GM18861 (cell line): ENCODE results near the gene OTUB1.

Experiments used
- ATAC-seq: cut with Tn5 transposase; IDR thresholded peaks from one replicate; pipeline ENCODE4 v1.9.1; 2021; ENCODE audit not compliant: unreplicated experiment

Gene OTUB1

DNA sequence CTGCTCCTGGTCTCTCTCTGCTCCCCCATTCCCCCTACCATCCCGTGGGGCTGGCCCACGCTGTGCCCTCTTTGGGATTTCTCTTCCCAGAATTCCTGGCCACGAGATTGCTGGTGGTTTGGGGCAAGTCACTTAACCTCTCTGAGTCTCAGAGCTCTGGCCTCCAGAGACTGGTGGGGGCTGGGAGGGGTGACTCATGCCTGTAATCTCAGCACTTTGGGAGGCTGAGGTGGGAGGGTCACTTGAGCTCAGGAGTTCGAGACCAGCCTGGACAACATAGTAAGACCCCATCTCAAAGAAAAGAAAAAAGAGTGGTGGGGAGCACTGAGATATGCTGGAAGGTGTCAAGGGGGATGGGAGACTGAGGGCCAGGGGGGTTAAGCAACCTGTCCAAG lies 18.3 kb downstream of the OTUB1 start:
- ATAC-seq = no peak

DNA sequence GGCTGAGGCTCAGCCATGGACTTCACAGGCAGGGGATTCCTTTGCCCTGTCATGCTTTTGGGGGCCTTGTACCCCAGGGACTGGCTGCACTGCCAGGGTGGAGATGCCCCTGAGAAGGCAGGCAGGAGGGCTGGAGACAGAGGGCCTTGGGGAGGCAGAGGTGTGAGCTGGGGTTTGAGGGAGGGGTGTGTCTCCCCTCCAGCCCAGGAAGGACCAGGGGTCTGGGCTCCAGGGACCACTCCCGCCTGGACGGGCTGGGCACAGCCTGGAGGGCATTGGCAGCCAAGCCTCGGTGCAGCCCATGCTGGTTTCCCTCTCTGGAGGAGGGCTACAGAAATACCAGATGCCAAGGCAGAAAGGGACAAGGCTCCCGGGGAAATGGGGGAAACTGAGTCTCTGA lies 19.5 kb downstream of the OTUB1 start:
- no peak for ATAC-seq

DNA sequence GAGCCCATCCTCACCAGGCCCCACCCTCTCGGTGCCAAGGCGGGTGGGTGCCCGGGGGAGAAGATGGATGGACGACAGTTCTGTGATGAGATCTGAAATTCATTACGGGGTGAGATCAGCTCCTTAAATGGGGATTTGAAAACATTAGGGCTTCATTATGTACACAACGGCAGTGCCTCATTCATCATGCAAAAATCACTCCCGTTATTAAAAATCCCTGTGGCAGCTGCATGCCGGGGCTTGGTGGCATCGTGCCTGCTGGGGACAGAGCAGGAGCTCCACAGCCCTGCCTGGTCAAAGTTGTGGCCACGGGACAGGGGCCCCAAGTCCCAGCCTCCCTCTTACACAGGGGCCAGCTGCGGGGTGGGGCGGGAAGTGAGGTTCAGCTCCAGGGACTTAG lies 20.2 kb downstream of the OTUB1 start:
- ATAC-seq = no peak

GRCh38 chr11:64007160-64007628 lies 21.0 kb downstream of the OTUB1 start:
- no peak for ATAC-seq

GRCh38 chr11:64007629-64008282 lies 21.5 kb downstream of the OTUB1 start:
- ATAC-seq = no peak

DNA sequence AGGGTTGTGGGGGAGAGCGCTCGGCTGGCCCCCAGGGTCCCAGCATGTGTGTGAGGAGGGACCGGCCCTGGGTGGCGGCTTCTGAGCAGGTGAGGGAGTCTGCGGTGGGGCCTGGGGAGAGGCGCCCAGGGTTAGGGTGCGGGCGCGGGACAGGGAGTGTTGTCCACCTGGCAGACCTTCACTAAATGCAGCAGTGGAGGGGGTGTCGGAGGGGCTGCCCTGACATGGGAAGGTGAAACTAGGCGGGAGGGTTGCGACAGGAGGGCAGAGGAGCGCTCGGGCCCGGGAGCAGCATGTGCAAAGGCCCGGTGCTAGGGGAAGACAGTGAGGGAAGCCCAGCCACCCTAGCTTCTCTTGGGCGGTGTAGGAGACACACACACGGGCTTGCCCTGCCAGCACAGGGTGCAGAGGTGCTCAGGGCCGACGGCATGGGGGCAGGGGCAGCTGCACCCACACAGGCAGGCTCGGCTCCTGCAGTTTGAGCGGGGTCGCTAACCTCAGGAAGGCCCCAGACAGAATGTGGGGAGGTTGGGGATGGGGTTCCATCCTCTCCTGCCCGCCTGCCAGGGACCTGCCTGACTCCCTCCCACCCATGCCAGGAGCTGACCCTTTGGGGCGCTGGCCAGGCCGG lies 22.2 kb downstream of the OTUB1 start:
- no peak for ATAC-seq

- ATAC-seq = no peak
These were observed 22.8 kb downstream of the OTUB1 start for GRCh38 chr11:64008914-64009633.

- ATAC-seq = no peak
These were observed 23.5 kb downstream of the OTUB1 start for GRCh38 chr11:64009710-64010109.

DNA sequence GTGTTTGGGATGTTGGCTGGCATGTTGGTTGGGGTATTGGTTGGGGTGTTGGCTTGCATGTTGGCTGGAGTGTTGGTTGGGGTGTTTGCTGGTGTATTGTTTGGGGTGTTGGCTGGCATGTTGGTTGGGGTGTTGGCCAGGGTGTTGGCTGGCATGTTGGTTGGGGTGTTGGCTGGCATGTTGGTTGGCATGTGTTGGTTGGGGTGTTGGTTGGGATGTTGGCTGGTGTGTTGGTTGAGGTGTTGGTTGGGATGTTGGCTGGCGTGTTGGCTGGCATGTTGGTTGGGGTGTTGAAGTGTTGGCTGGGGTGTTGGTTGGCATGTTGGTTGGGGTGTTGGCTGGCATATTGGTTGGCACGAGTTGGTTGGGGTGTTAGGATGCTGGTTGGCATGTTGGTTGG lies 24.5 kb downstream of the OTUB1 start:
- no peak for ATAC-seq

DNA sequence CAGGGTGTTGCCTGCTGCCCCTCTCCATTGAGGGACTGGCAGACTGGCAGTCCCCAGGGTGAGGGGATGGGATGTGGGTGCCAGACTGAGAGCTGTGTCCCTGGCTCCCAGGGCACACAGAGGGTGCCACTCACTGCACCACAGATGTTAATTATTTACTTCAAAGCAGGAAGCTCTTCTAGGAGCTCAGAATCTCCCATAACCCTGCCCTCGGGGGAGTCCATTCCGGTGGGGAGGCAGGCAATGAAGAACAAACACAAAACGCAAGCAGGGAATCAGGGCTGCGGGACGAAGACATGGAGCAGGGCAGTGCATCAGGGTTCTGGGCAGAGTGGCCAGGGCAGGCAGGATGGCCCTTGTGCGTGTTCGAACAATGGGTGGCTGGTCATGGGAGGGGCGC lies 25.1 kb downstream of the OTUB1 start:
- no peak for ATAC-seq

DNA sequence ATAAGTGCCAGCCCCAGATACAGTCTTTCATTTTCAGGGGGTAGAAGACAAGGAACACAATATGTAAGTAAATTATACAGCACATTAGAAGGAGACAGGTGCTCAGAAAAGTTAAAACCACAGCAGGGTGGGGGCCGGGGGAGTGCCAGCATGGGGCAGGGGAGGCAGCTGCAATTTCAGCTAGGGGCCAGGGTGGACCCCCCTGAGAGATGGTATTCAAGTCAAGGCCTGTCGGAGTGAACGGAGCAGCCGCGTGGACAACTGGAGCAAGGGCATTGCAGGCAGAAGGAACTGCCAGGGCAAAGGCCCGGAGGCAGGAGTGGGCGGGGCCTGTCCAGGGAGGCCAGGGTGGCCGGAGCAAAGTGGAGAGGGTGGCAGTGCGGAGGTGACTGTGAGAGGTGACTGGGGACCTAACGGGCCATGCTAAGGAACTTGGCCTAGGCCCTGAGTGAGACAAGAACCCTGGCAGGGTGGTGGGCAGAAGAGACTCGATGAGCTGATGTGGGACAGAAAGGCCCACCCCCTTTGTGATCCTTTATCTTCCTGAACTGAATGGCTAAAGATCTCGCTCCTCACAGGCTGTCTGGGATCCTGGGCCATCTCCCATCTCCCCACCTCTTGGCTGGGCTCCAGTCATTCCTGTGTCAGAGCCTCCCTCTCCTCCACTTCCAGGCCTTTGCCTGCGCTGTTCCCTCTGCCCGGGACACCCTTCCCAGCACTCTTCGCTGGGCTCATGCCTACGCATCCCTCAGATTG lies 27.1 kb downstream of the OTUB1 start:
- ATAC-seq = no peak

DNA sequence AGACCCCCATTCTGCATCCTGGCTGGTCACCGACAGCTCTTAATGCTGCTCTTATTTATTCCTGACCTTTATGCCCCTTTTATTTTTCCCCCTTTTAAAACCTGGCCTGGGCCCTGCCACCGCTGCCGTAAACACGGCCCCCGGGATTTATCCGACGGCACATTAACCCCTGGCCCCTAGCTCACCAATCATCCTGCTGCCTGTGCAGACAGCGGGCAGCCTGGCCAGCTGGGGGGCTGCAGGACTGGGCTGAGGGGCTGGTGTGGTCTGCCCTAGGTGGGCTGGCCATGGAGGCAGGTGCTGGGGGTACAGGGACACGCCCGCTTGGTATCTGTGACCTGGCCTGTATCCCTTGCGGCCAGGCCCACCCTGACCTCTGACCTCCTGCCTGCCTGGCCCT lies 28.1 kb downstream of the OTUB1 start:
- ATAC-seq = no peak

DNA sequence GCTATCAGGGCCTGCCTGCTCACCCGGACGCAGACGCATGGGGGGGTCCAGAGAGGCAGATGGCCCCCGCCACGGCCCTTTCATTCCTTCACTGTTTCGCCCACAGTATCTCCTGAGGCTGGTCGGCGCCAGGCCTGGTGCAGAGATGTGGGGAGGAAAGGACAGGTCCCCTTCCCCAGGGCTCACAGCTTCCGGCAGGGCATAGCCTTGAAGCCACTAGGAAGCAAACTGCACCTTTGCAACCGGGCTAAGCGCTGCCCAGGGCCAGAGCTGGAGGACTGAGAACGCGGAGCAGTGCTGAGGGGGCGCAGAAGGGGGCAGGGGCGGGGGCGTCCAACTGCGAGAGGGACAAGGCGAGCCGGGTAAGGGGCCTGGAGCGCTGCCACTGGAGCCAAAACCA lies 29.3 kb downstream of the OTUB1 start:
- ATAC-seq = no peak

DNA sequence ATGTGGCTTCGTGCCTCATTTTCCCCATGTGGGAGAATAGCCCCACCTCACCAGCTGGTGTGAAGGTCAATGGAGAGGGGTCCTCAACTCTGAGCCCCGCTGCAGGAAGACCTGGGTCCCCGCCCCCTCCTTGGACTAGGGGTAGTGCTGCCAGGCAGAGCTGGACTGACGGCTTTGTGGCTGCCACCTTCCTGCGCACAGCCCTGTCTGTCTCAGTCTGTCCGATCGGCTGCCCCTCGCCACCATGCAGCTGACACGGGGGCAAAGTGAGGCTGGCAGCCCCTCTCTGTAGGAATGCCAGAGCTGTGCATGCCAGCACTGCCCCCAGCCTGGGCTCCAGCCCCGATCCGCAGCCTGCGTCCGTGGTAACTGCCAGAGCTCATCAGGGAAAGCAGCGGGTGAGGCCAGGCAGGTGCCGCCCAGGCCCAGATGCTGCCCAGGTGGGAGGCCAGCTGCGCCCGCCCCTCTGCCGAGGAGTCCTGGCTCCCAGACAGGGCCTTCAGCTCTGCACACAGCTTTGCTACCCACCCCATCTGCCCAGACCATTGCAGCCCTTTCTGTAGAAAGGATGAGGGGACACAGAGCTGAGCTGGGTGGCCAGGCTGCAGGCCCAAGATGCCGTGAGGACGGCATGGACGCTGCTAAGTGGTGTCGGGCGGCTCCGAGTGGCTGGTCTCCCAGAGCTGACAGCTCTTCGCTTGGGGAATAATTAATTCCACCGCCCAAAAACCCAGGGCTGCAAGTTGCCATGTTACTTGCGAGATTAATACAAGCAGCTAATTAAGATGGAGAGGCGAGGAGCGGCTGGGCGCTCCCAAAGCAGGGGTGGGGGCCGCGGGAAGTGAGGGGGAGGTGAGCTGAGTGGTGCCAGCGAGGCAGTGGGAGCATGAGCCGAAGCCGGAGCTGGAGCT lies 30.0 kb downstream of the OTUB1 start:
- ATAC-seq = no peak

- no peak for ATAC-seq
These were observed 31.6 kb downstream of the OTUB1 start for GRCh38 chr11:64017945-64018224.

GRCh38 chr11:64018310-64018709 lies 32.1 kb downstream of the OTUB1 start:
- ATAC-seq = no peak

- no peak for ATAC-seq
These were observed 33.1 kb downstream of the OTUB1 start for GRCh38 chr11:64019106-64020037.

DNA sequence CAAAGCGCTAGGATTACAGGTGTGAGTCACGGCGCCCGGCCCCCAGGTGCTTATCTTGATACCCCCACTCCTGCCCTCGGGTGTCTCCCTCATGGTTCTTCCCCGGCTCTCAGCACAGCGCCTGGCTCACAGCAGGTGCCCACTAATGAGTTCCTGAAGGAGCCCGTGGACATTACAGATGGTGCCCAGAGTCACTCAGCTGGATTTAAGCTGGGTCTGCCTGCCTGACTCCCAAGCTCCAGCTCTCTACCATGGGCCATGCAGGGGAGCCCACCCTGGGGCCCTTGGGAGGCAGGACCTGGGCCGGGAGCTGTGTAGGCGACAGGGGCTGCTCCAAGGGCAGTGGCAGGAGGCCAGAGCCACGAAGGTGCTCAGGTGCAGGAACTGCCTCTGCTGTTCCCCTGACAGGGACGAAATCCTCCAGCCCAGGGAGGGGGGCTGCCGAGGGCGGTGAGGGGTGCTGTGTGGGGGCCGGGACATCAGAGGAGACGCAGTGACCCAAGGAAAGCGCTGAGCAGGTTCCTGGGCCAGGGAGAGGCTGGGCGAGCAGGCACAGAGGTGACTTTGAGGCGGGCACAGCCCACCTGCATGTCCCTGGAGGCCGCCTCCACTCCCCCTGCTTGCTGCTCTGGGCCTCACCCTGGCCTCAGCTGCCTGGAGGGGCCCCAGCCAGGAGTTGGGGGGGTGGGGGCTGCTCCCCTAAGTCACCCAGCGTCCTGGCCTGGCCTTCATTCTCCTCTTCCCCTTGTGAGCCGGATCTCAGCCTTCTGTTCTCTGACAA lies 34.9 kb downstream of the OTUB1 start:
- no peak for ATAC-seq

GRCh38 chr11:64021757-64022093 lies 35.5 kb downstream of the OTUB1 start:
- no peak for ATAC-seq
